B cell (primary cell): Measurements from ENCODE around the gene RNF111. TPM values are rescaled to one million over a fixed set of nuclear protein-coding genes. Genes with fewer than 3 reads are reported as not detected.

Experiments used
- ATAC-seq: fragments of 200-7000 bp; cut with Tn5 transposase; one replicate; pipeline ENCODE4 v1.10.0; 2021; ENCODE audit warnings: low read depth, mild to moderate bottlenecking, moderate number of reproducible peaks, moderate library complexity
- CTCF ChIA-PET: fragments of 350-600 bp; sonication (Branson Sonifier 250); formaldehyde crosslinking; loops from one replicate; lab custom pipeline; 2021; ENCODE audit warnings: antibody characterized with exemption, inconsistent platforms; lab: Charles Lee
- POLR2A ChIA-PET: fragments of 350-600 bp; sonication (Branson Sonifier 250); formaldehyde crosslinking; loops from one replicate; lab custom pipeline; 2021; ENCODE audit warnings: antibody characterized with exemption; lab: Charles Lee
- DNase-seq: peaks from one replicate; pipeline ENCODE4 v3.0.0; 2013
- H2AFZ ChIP-seq: 2 replicates; pipeline ENCODE4 v1.6.1; 2012; ENCODE audit warnings: mild to moderate bottlenecking, low read depth, low read length; ENCODE audit not compliant: insufficient read depth, poor library complexity, severe bottlenecking
- H3K27ac ChIP-seq, 2 donors: 1 replicate in 1 of 2; 2 replicates in 1 of 2; pipeline ENCODE4 v1.5.1; 2012 to 2013; ENCODE audit warnings: low read length in 2 of 2, mild to moderate bottlenecking in 2 of 2, moderate library complexity in 1 of 2
- H3K27me3 ChIP-seq, 4 experiments: fragments of 200-600 bp in 1 of 4; sonication (generic) in 1 of 4; replicated peaks in 1 of 4; 1 replicate in 2 of 4; 2 replicates in 2 of 4; pipeline versions ENCODE4 v1.6.1 to v1.7.0; 2013 to 2016; ENCODE audit warnings: low read length in 3 of 4, mild to moderate bottlenecking in 2 of 4, mixed read lengths in 1 of 4, moderate library complexity in 1 of 4; ENCODE audit not compliant: insufficient read depth in 4 of 4, control insufficient read depth in 3 of 4; ENCODE audit errors: control extremely low read depth in 1 of 4
- H3K36me3 ChIP-seq, 2 experiments: replicated peaks in 1 of 2; 1 replicate in 1 of 2; 2 replicates in 1 of 2; pipeline versions ENCODE4 v1.6.1 to v1.7.1; 2013; ENCODE audit warnings: low read length in 1 of 2; ENCODE audit not compliant: insufficient read depth in 2 of 2, control insufficient read depth in 1 of 2; ENCODE audit errors: control extremely low read depth in 1 of 2, extremely low read depth in 1 of 2
- H3K4me1 ChIP-seq, 2 donors: fragments of 200-600 bp in 1 of 2; sonication (generic) in 1 of 2; 1 replicate in 1 of 2; 2 replicates in 1 of 2; pipeline versions ENCODE4 v1.5.1 to v1.6.1; 2013 to 2017; ENCODE audit warnings: low read length in 2 of 2; ENCODE audit not compliant: control insufficient read depth in 2 of 2, insufficient read depth in 2 of 2
- H3K4me2 ChIP-seq: replicated peaks from 2 replicates; pipeline ENCODE3; 2012; ENCODE audit warnings: mild to moderate bottlenecking, low read depth, low read length; ENCODE audit not compliant: poor library complexity, severe bottlenecking
- H3K4me3 ChIP-seq, 5 experiments: fragments of 200-600 bp in 1 of 5; sonication (generic) in 1 of 5; 1 replicate in 3 of 5; 2 replicates in 2 of 5; pipeline versions ENCODE4 v1.5.1 to v1.7.0; 2011 to 2016; ENCODE audit warnings: low read length in 4 of 5, mild to moderate bottlenecking in 4 of 5, low read depth in 2 of 5, control low read depth in 1 of 5, moderate library complexity in 1 of 5; ENCODE audit not compliant: insufficient read depth in 1 of 5; ENCODE audit errors: control extremely low read depth in 1 of 5, extremely low read depth in 1 of 5
- H3K79me2 ChIP-seq: fragments of 200-600 bp; sonication (generic); one replicate; pipeline ENCODE4 v1.6.0; 2016; ENCODE audit warnings: low read length; ENCODE audit not compliant: control insufficient read depth, insufficient read depth
- H3K9ac ChIP-seq: fragments of 200-600 bp; sonication (generic); 2 replicates; pipeline ENCODE4 v1.6.1; 2017; ENCODE audit warnings: mild to moderate bottlenecking, low read length, moderate library complexity
- H3K9me3 ChIP-seq, 3 donors: one replicate each; pipeline versions ENCODE4 v1.6.1 to v1.7.1; 2013; ENCODE audit warnings: low read length in 2 of 3; ENCODE audit not compliant: control insufficient read depth in 2 of 3, insufficient read depth in 1 of 3; ENCODE audit errors: control extremely low read depth in 1 of 3
- H4K20me1 ChIP-seq: 2 replicates; pipeline ENCODE4 v1.6.0; 2012; ENCODE audit warnings: mild to moderate bottlenecking, low read length; ENCODE audit not compliant: insufficient read depth, control insufficient read depth, poor library complexity, severe bottlenecking
- H3K27ac Mint-ChIP-seq: one replicate; pipeline ENCODE4 v1.8.0; 2021; ENCODE audit warnings: mixed read lengths
- H3K27me3 Mint-ChIP-seq: one replicate; pipeline ENCODE4 v1.8.0; 2021; ENCODE audit warnings: mixed read lengths
- H3K4me1 Mint-ChIP-seq: one replicate; pipeline ENCODE4 v1.8.0; 2021; ENCODE audit warnings: mixed read lengths
- H3K4me3 Mint-ChIP-seq: one replicate; pipeline ENCODE4 v1.8.0; 2021; ENCODE audit warnings: mixed read lengths
- H3K9me3 Mint-ChIP-seq: one replicate; pipeline ENCODE4 v1.8.0; 2022; ENCODE audit warnings: mixed read lengths; ENCODE audit not compliant: insufficient read depth
- CTCF ChIP-seq: fragments of 200-600 bp; IDR thresholded peaks from one replicate; pipeline ENCODE4 v1.8.0; 2022; ENCODE audit warnings: antibody characterized with exemption, mild to moderate bottlenecking
- EZH2 ChIP-seq: IDR thresholded peaks from 2 replicates; pipeline ENCODE4 v1.6.1; 2012; ENCODE audit warnings: borderline replicate concordance, low read depth, mild to moderate bottlenecking, moderate library complexity, low read length; ENCODE audit not compliant: insufficient read depth, poor library complexity, severe bottlenecking
- WGBS: methylation state at CpG from one replicate; pipeline ENCODE4 v1.1.5; 2013; ENCODE audit warnings: missing lambda C conversion rate; ENCODE audit not compliant: insufficient coverage; 5-methylcytosine and 5-hydroxymethylcytosine counted together
- intact Hi-C: fragments of 100-400 bp; cut with micrococcal nuclease; formaldehyde crosslinking; loops from one replicate; pipeline ENCODE4 v1.10.0; 2022
- polyA plus RNA-seq: library from polyadenylated mRNA; depleted of rRNA; stranded (reverse); fragments of >200 nt; gene quantifications from 2 replicates; pipeline ENCODE4 v1.2.3, GENCODE V29; 2012
- total RNA-seq, 2 donors: library from RNA; stranded (reverse); fragments of 120-200 nt in 1 of 2; gene quantifications; 1 replicate in 1 of 2; 2 replicates in 1 of 2; pipeline versions ENCODE4 v1.2.3 to v1.2.4, GENCODE V29; 2013 to 2022

Gene RNF111
- total and polyA plus RNA-seq, 2 donors (not counting 1 experiment from before 2014, with no cell fraction given), result 24.9 to 72.3 TPM

- H3K9ac ChIP-seq, result no peak overlapping the region
- intact Hi-C loops, result no loop called here
- no peaks in the 10 kb centered on the region for H3K36me3 ChIP-seq
- Mint-ChIP-seq H3K9me3 (no peaks in the 10 kb centered on the region), H3K27me3 (no peaks in the 10 kb centered on the region), H3K27ac (no peak overlapping the region), H3K4me1 (peaks cover 5% of the 10 kb centered on the region), H3K4me3 (no peak overlapping the region)
- CTCF ChIA-PET, result interaction anchor here (1.1 kb wide), 1 partner anchor 154 kb away, joined by 3 read pairs; no protein-coding TSS in a partner anchor
- DNase-seq (no peak), ATAC-seq (no peak)
- no peak overlapping the region for H2AFZ ChIP-seq
- H3K4me2 ChIP-seq, result no peak overlapping the region
- no peak overlapping the region for H3K4me3 ChIP-seq
- no peak overlapping the region for H3K27ac ChIP-seq
- H3K9me3 ChIP-seq, result no peaks in the 10 kb centered on the region
- peaks cover 0 to 6% of the 10 kb centered on the region in 2 donors for H3K4me1 ChIP-seq
- WGBS, result no CpG with 5 or more reads among the region's 6 CpGs
- TF ChIP-seq CTCF, result no peak
- no peaks in the 10 kb centered on the region for H4K20me1 ChIP-seq
- H3K27me3 ChIP-seq, result no peaks in the 10 kb centered on the region
- POLR2A ChIA-PET, result no interaction called here
- no peaks in the 10 kb centered on the region for H3K79me2 ChIP-seq
These were observed 129.3 kb downstream of the RNF111 start for GRCh38 chr15:59116771-59117170.

GRCh38 chr15:59119625-59120024 lies 132.2 kb downstream of the RNF111 start:
- Mint-ChIP-seq H3K4me1 (peaks cover 5% of the 10 kb centered on the region), H3K27ac (no peak overlapping the region), H3K27me3 (no peaks in the 10 kb centered on the region), H3K4me3 (no peak overlapping the region), H3K9me3 (no peaks in the 10 kb centered on the region)
- Histone ChIP-seq H3K4me2 (no peak overlapping the region), H3K9me3 (no peaks in the 10 kb centered on the region), H3K4me1 (peaks cover 0 to 6% of the 10 kb centered on the region in 2 donors), H4K20me1 (no peaks in the 10 kb centered on the region), H3K36me3 (no peaks in the 10 kb centered on the region), H3K9ac (no peak overlapping the region), H3K4me3 (no peak overlapping the region), H3K27ac (no peak overlapping the region), H3K79me2 (no peaks in the 10 kb centered on the region), H3K27me3 (no peaks in the 10 kb centered on the region), H2AFZ (no peak overlapping the region)
- POLR2A ChIA-PET, result no interaction called here
- DNase-seq (no peak), ATAC-seq (no peak)
- intact Hi-C loops, result no loop called here
- TF ChIP-seq CTCF (no peak), EZH2 (no peak)
- CTCF ChIA-PET, result no interaction called here
- 94% methylated on average over 3 of the region's 5 CpGs for WGBS
